Measurements from ENCODE around the gene TMA7B.
"Not testable (repeated sequence)": the region's sequence is repeated elsewhere in the genome, so short reads cannot be mapped to it uniquely, and the experiment has no call there.

The TMA7B gene

GRCh38 chr22:39951603-39952293 lies 8.4 kb upstream of the TMA7B start:
- in situ Hi-C loops (cut with MboI; ENCODE audit: low sequenced_read_pairs) = not testable (repeated sequence)

GRCh38 chr22:39952347-39952746 lies 7.8 kb upstream of the TMA7B start:
- in situ Hi-C loops (cut with MboI; ENCODE audit: low sequenced_read_pairs) = no loop called here

- in situ Hi-C loops (cut with MboI; ENCODE audit: low sequenced_read_pairs) = no loop called here
Observed at GRCh38 chr22:39953101-39953500, 7.1 kb upstream of the TMA7B start.

- in situ Hi-C loops (cut with MboI; ENCODE audit: low sequenced_read_pairs) = no loop called here
Observed at GRCh38 chr22:39954584-39955055, 5.6 kb upstream of the TMA7B start.

- in situ Hi-C loops (cut with MboI; ENCODE audit: low sequenced_read_pairs) = no loop called here
Observed at GRCh38 chr22:39955675-39956074, 4.5 kb upstream of the TMA7B start.

- in situ Hi-C loops (cut with MboI; ENCODE audit: low sequenced_read_pairs) = no loop called here
Observed at GRCh38 chr22:39956932-39957664, 3.1 kb upstream of the TMA7B start.

- in situ Hi-C loops (cut with MboI; ENCODE audit: low sequenced_read_pairs) = no loop called here
Observed at GRCh38 chr22:39958009-39958711, 2.0 kb upstream of the TMA7B start.

- in situ Hi-C loops (cut with MboI; ENCODE audit: low sequenced_read_pairs) = no loop called here
Observed at GRCh38 chr22:39958949-39959639, 1.1 kb upstream of the TMA7B start.

- in situ Hi-C loops (cut with MboI; ENCODE audit: low sequenced_read_pairs) = no loop called here
Observed at GRCh38 chr22:39960791-39961746, 872 bp downstream of the TMA7B start.

GRCh38 chr22:39962071-39962470 lies 1.9 kb downstream of the TMA7B start:
- in situ Hi-C loops (cut with MboI; ENCODE audit: low sequenced_read_pairs) = no loop called here

GRCh38 chr22:39965748-39966147 lies 5.6 kb downstream of the TMA7B start:
- in situ Hi-C loops (cut with MboI; ENCODE audit: low sequenced_read_pairs) = no loop called here

- in situ Hi-C loops (cut with MboI; ENCODE audit: low sequenced_read_pairs) = no loop called here
Observed at GRCh38 chr22:39966470-39966869, 6.3 kb downstream of the TMA7B start.

GRCh38 chr22:39967103-39967829 lies 7.1 kb downstream of the TMA7B start:
- in situ Hi-C loops (cut with MboI; ENCODE audit: low sequenced_read_pairs) = no loop called here

- in situ Hi-C loops (cut with MboI; ENCODE audit: low sequenced_read_pairs) = no loop called here
Observed at GRCh38 chr22:39967996-39968972, 8.1 kb downstream of the TMA7B start.

GRCh38 chr22:39970742-39971141 lies 10.5 kb downstream of the TMA7B start:
- in situ Hi-C loops (cut with MboI; ENCODE audit: low sequenced_read_pairs) = no loop called here

GRCh38 chr22:39972641-39973040 lies 12.4 kb downstream of the TMA7B start:
- in situ Hi-C loops (cut with MboI; ENCODE audit: low sequenced_read_pairs) = no loop called here

- in situ Hi-C loops (cut with MboI; ENCODE audit: low sequenced_read_pairs) = no loop called here
Observed at GRCh38 chr22:39973656-39974055, 13.5 kb downstream of the TMA7B start.

GRCh38 chr22:39974065-39974464 lies 13.9 kb downstream of the TMA7B start:
- in situ Hi-C loops (cut with MboI; ENCODE audit: low sequenced_read_pairs) = no loop called here
